ENCODE measurements around the gene HS3ST3A1. TPM values are rescaled to one million over a fixed set of nuclear protein-coding genes. Genes with fewer than 3 reads are reported as not detected.

HS3ST3A1 gene
- total and polyA plus RNA-seq, 8 donors: 0.56 to 10.7 (median 1.8) TPM; not detected in 1

DNA sequence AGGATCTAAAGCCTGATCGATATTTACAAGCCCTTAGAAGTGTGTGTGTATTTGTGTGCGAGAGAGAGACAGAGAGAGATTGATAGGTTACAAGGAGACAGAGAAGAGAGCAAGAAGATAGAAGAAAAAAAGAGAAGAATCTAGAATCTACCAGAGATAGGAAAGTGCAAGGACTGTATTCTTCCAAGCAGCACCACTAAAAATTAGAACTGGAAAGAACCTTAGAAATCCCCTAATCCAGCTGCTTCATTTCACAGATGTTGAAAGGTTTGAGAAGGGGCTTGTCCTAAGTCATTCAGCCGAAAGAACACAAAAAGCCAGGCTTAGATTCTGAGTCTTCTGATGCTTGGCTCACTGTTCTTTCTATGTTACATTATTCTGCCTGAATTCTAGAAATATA, 92.2 kb downstream of the HS3ST3A1 start:
- Histone ChIP-seq H3K4me3 (no peak overlapping the region), H3K27ac (peak overlapping the region in 1 of 5 donors; percentile 26), H3K9me3 (no peaks in the 10 kb centered on the region), H3K4me1 (peaks cover 0 to 7% (median 3%) of the 10 kb centered on the region in 4 donors), H3K27me3 (no peaks in the 10 kb centered on the region), H3K36me3 (no peaks in the 10 kb centered on the region)
- TF ChIP-seq, protein P1, sequence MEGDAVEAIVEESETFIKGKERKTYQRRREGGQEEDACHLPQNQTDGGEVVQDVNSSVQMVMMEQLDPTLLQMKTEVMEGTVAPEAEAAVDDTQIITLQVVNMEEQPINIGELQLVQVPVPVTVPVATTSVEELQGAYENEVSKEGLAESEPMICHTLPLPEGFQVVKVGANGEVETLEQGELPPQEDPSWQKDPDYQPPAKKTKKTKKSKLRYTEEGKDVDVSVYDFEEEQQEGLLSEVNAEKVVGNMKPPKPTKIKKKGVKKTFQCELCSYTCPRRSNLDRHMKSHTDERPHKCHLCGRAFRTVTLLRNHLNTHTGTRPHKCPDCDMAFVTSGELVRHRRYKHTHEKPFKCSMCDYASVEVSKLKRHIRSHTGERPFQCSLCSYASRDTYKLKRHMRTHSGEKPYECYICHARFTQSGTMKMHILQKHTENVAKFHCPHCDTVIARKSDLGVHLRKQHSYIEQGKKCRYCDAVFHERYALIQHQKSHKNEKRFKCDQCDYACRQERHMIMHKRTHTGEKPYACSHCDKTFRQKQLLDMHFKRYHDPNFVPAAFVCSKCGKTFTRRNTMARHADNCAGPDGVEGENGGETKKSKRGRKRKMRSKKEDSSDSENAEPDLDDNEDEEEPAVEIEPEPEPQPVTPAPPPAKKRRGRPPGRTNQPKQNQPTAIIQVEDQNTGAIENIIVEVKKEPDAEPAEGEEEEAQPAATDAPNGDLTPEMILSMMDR (IDR thresholded peaks at IDR 0.05): no peak
- no peak for TF ChIP-seq POLR2AphosphoS5 (IDR thresholded peaks at IDR 0.05)
- no peak for TF ChIP-seq POLR2A (IDR thresholded peaks at IDR 0.05)
- no peak for TF ChIP-seq EP300 (IDR thresholded peaks at IDR 0.05)
- intact Hi-C loops (cut with DNase I; ENCODE audit: low total_unique reads): no loop called here
- DNase-seq: peak in 1 of 2 donors; percentile 54
- 49 to 73% (median 68%) methylated on average over 3 of the region's 3 CpGs for WGBS, 5 donors

- Histone ChIP-seq H3K4me3 (no peak overlapping the region), H3K36me3 (no peaks in the 10 kb centered on the region), H3K27ac (no peak overlapping the region), H3K4me1 (peaks cover 0 to 7% (median 3%) of the 10 kb centered on the region in 4 donors), H3K9me3 (no peaks in the 10 kb centered on the region), H3K27me3 (no peaks in the 10 kb centered on the region)
- intact Hi-C loops (cut with DNase I; ENCODE audit: low total_unique reads): no loop called here
- no peak for DNase-seq
- 50 to 64% (median 60%) methylated on average over 2 of the region's 2 CpGs for WGBS, 5 donors
- TF ChIP-seq POLR2AphosphoS5 (IDR thresholded peaks at IDR 0.05): no peak
- no peak for TF ChIP-seq EP300 (IDR thresholded peaks at IDR 0.05)
- TF ChIP-seq POLR2A (IDR thresholded peaks at IDR 0.05): no peak
- TF ChIP-seq, protein P1 (IDR thresholded peaks at IDR 0.05): no peak
These were observed 92.8 kb downstream of the HS3ST3A1 start for GRCh38 chr17:13508896-13509295.

GRCh38 chr17:13503526-13503925, 98.2 kb downstream of the HS3ST3A1 start:
- no peak for DNase-seq
- no peaks in the 10 kb centered on the region for H3K4me1 ChIP-seq
- WGBS, 5 donors: 74 to 86% (median 84%) methylated on average over 6 of the region's 6 CpGs
- H3K27me3 ChIP-seq: no peaks in the 10 kb centered on the region
- TF ChIP-seq POLR2AphosphoS5 (IDR thresholded peaks at IDR 0.05) (no peak), POLR2A (IDR thresholded peaks at IDR 0.05) (no peak), EP300 (IDR thresholded peaks at IDR 0.05) (no peak)
- TF ChIP-seq, protein P1 (IDR thresholded peaks at IDR 0.05): no peak
- H3K36me3 ChIP-seq: no peaks in the 10 kb centered on the region
- no peak overlapping the region for H3K4me3 ChIP-seq
- H3K9me3 ChIP-seq: no peaks in the 10 kb centered on the region
- intact Hi-C loops (cut with DNase I; ENCODE audit: low total_unique reads): no loop called here
- no peak overlapping the region for H3K27ac ChIP-seq

DNA sequence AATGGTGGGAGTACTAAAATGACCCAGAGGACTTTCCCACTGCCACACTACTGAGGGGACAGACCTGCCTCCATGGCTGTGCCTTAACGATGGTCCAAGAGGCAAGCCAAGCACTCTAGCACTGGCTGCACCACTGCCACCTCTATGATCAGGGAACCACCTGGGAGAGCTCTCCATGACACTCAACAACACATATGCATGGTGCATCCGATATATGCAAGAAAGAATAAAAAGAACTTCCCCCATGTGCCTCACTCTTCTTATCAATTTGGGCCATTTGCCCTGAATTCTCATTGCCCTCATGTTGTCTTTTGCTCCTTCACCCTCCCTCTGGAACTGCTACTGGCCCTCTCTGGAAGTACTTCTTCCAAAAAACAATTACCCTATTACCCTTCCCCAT, 99.5 kb downstream of the HS3ST3A1 start:
- H3K36me3 ChIP-seq: no peaks in the 10 kb centered on the region
- no peak for DNase-seq
- no peaks in the 10 kb centered on the region for H3K9me3 ChIP-seq
- H3K27ac ChIP-seq: no peak overlapping the region
- intact Hi-C loops (cut with DNase I; ENCODE audit: low total_unique reads): no loop called here
- H3K4me1 ChIP-seq: no peaks in the 10 kb centered on the region
- WGBS, 5 donors: 85 to 96% (median 88%) methylated on average over 2 of the region's 2 CpGs
- TF ChIP-seq, protein P1 (IDR thresholded peaks at IDR 0.05): no peak
- no peak for TF ChIP-seq EP300 (IDR thresholded peaks at IDR 0.05)
- no peak for TF ChIP-seq POLR2AphosphoS5 (IDR thresholded peaks at IDR 0.05)
- no peak for TF ChIP-seq POLR2A (IDR thresholded peaks at IDR 0.05)
- H3K4me3 ChIP-seq: no peak overlapping the region
- no peaks in the 10 kb centered on the region for H3K27me3 ChIP-seq
